ENCODE data around the gene APLF.

The APLF gene

DNA sequence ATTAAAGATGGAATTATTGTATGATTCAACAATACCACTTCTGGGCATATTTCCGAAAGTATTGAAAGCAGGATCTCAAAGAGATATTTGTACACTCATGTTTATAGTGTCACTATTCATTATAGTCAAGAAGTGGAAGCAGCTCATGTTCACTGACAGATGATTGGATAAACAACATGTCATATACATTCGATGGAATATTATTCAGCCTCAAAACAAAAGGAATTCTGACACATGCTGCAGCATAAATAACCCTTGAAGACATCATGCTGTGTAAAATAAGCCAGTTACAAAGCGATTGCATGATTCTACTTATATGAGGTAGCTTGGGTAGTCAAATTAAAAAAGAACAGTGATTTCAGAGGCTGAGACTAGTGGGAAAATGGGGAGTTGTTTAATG lies 136.7 kb downstream of the APLF start:
- DNase-seq (ENCODE audit: low read depth in 1 of 2, low spot score in 1 of 2) = no peak
- no peak overlapping the region for H3K27ac ChIP-seq (replicated peaks)
- TF ChIP-seq, protein P1, sequence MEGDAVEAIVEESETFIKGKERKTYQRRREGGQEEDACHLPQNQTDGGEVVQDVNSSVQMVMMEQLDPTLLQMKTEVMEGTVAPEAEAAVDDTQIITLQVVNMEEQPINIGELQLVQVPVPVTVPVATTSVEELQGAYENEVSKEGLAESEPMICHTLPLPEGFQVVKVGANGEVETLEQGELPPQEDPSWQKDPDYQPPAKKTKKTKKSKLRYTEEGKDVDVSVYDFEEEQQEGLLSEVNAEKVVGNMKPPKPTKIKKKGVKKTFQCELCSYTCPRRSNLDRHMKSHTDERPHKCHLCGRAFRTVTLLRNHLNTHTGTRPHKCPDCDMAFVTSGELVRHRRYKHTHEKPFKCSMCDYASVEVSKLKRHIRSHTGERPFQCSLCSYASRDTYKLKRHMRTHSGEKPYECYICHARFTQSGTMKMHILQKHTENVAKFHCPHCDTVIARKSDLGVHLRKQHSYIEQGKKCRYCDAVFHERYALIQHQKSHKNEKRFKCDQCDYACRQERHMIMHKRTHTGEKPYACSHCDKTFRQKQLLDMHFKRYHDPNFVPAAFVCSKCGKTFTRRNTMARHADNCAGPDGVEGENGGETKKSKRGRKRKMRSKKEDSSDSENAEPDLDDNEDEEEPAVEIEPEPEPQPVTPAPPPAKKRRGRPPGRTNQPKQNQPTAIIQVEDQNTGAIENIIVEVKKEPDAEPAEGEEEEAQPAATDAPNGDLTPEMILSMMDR (IDR thresholded peaks at IDR 0.05; ENCODE audit: insufficient read depth, low read length) = no peak
- TF ChIP-seq, protein P2, sequence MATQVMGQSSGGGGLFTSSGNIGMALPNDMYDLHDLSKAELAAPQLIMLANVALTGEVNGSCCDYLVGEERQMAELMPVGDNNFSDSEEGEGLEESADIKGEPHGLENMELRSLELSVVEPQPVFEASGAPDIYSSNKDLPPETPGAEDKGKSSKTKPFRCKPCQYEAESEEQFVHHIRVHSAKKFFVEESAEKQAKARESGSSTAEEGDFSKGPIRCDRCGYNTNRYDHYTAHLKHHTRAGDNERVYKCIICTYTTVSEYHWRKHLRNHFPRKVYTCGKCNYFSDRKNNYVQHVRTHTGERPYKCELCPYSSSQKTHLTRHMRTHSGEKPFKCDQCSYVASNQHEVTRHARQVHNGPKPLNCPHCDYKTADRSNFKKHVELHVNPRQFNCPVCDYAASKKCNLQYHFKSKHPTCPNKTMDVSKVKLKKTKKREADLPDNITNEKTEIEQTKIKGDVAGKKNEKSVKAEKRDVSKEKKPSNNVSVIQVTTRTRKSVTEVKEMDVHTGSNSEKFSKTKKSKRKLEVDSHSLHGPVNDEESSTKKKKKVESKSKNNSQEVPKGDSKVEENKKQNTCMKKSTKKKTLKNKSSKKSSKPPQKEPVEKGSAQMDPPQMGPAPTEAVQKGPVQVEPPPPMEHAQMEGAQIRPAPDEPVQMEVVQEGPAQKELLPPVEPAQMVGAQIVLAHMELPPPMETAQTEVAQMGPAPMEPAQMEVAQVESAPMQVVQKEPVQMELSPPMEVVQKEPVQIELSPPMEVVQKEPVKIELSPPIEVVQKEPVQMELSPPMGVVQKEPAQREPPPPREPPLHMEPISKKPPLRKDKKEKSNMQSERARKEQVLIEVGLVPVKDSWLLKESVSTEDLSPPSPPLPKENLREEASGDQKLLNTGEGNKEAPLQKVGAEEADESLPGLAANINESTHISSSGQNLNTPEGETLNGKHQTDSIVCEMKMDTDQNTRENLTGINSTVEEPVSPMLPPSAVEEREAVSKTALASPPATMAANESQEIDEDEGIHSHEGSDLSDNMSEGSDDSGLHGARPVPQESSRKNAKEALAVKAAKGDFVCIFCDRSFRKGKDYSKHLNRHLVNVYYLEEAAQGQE (IDR thresholded peaks at IDR 0.05; ENCODE audit: insufficient replicate concordance, low read depth) = no peak
- no peak for TF ChIP-seq SPI1 (IDR thresholded peaks at IDR 0.05; ENCODE audit: borderline replicate concordance, low read depth)
- no peak for TF ChIP-seq GABPA (IDR thresholded peaks at IDR 0.05; ENCODE audit: low read depth)
- no peak for TF ChIP-seq POLR2AphosphoS5 (IDR thresholded peaks at IDR 0.05; ENCODE audit: low read depth)
- H3K27me3 ChIP-seq (ENCODE audit: insufficient read depth, poor library complexity, severe bottlenecking) = no peaks in the 10 kb centered on the region
- no peak overlapping the region for H3K4me3 ChIP-seq (replicated peaks; ENCODE audit: insufficient read depth, low read length)

DNA sequence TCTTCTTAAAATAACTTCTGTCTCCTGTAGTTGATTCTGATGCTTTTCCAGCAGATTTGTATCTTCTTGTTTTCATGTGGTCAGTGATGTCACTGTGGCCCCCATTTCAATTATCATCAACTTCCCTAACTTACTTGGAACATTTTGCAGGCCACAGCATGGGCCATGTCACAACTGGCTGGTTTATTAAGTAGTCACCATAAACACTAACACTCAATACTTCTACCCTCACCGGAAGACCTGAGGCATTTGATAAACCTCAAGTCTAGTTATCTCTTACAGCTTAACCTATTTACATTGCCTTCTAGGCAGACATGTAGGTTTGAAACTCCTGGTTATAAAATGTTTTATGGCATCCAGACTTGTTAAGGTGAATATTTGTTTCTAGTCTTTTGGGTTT lies 138.6 kb downstream of the APLF start:
- TF ChIP-seq, protein P2 (IDR thresholded peaks at IDR 0.05; ENCODE audit: insufficient replicate concordance, low read depth) = no peak
- TF ChIP-seq POLR2AphosphoS5 (IDR thresholded peaks at IDR 0.05; ENCODE audit: low read depth) (no peak), GABPA (IDR thresholded peaks at IDR 0.05; ENCODE audit: low read depth) (no peak)
- TF ChIP-seq, protein P1 (IDR thresholded peaks at IDR 0.05; ENCODE audit: insufficient read depth, low read length) = no peak
- DNase-seq (ENCODE audit: low read depth in 1 of 2, low spot score in 1 of 2) = no peak
- Histone ChIP-seq H3K27ac (replicated peaks) (no peak overlapping the region), H3K27me3 (ENCODE audit: insufficient read depth, poor library complexity, severe bottlenecking) (no peaks in the 10 kb centered on the region), H3K4me3 (replicated peaks; ENCODE audit: insufficient read depth, low read length) (no peak overlapping the region)

DNA sequence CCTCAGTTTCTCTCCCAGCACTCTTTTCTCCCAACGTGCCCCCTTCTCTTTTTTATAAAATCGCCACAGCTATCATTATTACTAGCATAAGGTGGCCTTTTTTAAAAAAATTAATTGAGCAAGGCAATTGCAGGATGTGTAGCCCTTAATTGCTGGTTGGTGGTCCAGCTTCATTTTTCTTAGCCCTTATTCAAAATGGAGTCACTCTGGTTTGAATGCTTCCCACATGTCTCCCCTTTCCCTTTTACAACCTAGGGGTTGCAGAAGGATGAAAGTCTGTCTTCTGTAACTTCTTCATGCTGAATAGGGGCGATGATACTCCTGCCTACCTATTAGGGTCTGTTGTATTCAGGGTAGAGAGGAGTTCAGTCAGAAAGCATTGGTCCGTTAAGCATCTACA lies 139.4 kb downstream of the APLF start:
- TF ChIP-seq, protein P1 (IDR thresholded peaks at IDR 0.05; ENCODE audit: insufficient read depth, low read length) = no peak
- no peak for TF ChIP-seq SPI1 (IDR thresholded peaks at IDR 0.05; ENCODE audit: borderline replicate concordance, low read depth)
- TF ChIP-seq POLR2AphosphoS5 (IDR thresholded peaks at IDR 0.05; ENCODE audit: low read depth) = no peak
- no peak for DNase-seq (ENCODE audit: low read depth in 1 of 2, low spot score in 1 of 2)
- Histone ChIP-seq H3K27me3 (ENCODE audit: insufficient read depth, poor library complexity, severe bottlenecking) (no peaks in the 10 kb centered on the region), H3K4me3 (replicated peaks; ENCODE audit: insufficient read depth, low read length) (no peak overlapping the region), H3K27ac (replicated peaks) (no peak overlapping the region)

DNA sequence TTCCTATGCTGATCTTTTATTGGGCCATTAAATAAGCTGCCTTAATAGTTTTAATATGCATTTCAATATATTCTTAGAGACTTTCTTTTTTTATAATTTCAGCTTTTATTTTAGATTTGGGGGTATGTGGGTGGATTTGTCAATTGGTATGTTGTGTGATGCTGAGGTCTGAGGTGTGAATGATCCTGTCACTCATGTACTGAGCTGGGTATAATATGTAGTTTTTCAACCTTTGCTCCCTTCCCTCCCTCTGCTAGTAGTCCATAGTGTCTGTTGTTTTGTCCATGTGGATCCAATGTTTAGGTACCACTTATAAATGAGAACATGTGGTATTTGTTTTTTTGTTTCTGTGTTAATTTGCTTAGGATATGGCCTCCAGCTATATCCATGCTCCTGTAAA lies 140.5 kb downstream of the APLF start:
- Histone ChIP-seq H3K27ac (replicated peaks) (no peak overlapping the region), H3K4me3 (replicated peaks; ENCODE audit: insufficient read depth, low read length) (no peak overlapping the region), H3K27me3 (ENCODE audit: insufficient read depth, poor library complexity, severe bottlenecking) (no peaks in the 10 kb centered on the region)
- DNase-seq (ENCODE audit: low read depth in 1 of 2, low spot score in 1 of 2) = no peak
- TF ChIP-seq, protein P1 (IDR thresholded peaks at IDR 0.05; ENCODE audit: insufficient read depth, low read length) = no peak
- no peak for TF ChIP-seq SPI1 (IDR thresholded peaks at IDR 0.05; ENCODE audit: borderline replicate concordance, low read depth)
- TF ChIP-seq POLR2AphosphoS5 (IDR thresholded peaks at IDR 0.05; ENCODE audit: low read depth) = no peak
- TF ChIP-seq GABPA (IDR thresholded peaks at IDR 0.05; ENCODE audit: low read depth) = no peak
- TF ChIP-seq, protein P2 (IDR thresholded peaks at IDR 0.05; ENCODE audit: insufficient replicate concordance, low read depth) = no peak

All from HL-60 (cell line).